ENCODE data around the gene CTNNBIP1. TPM values are rescaled to one million over a fixed set of nuclear protein-coding genes. Genes with fewer than 3 reads are reported as not detected.

The CTNNBIP1 gene
- total RNA-seq, 1 experiment from 2014 or later: 44.4 TPM

- Mint-ChIP-seq H3K36me3 (ENCODE audit: insufficient read depth in 1 of 3, low read depth in 3 of 3) (peaks cover 0 to 8% (median 0%) of the 10 kb centered on the region in 3 experiments; a peak in 3 of 7 replicates), H3K27ac (no peak overlapping the region), H3K4me3 (no peak overlapping the region), H3K27me3 (ENCODE audit: low read depth) (no peaks in the 10 kb centered on the region), H3K9me3 (no peaks in the 10 kb centered on the region), H3K4me1 (peaks cover 2 to 13% of the 10 kb centered on the region in 2 experiments)
- no peak overlapping the region for H4K91ac ChIP-seq (ENCODE audit: insufficient read length, low read depth, low read length)
- H2BK12ac ChIP-seq (ENCODE audit: insufficient read length, low read depth, low read length): no peak overlapping the region
- no peak overlapping the region for H3K9ac ChIP-seq (ENCODE audit: extremely low read depth, insufficient read length, low read length)
- no peaks in the 10 kb centered on the region for H4K20me1 ChIP-seq (ENCODE audit: control insufficient read depth, insufficient read depth, insufficient read length)
- no CpG with 5 or more reads among the region's 13 CpGs for WGBS (ENCODE audit: extremely low coverage, insufficient read length, low lambda C conversion rate)
- no peak overlapping the region for H2AK5ac ChIP-seq (ENCODE audit: insufficient read length, low read length)
- H3K56ac ChIP-seq (ENCODE audit: insufficient read length, low read depth, low read length): no peak overlapping the region
- no peak overlapping the region for H3T11ph ChIP-seq (ENCODE audit: low read length)
- no peak overlapping the region for H2BK5ac ChIP-seq (ENCODE audit: insufficient read length, low read length)
- no peak overlapping the region for H4K5ac ChIP-seq (ENCODE audit: insufficient read length, low read depth, low read length)
- H3K79me2 ChIP-seq (ENCODE audit: insufficient read depth, low read length): no peaks in the 10 kb centered on the region
- H3K18ac ChIP-seq (ENCODE audit: insufficient read length, low read depth, low read length): no peak overlapping the region
- no peaks in the 10 kb centered on the region for H3K23me2 ChIP-seq (ENCODE audit: insufficient read length, low read depth, low read length, poor library complexity, severe bottlenecking)
- no peaks in the 10 kb centered on the region for H3K27me3 ChIP-seq (ENCODE audit: insufficient read depth, low read length)
- no peaks in the 10 kb centered on the region for H3K4me1 ChIP-seq (ENCODE audit: insufficient read depth, low read length)
- no peak for DNase-seq
- no peak overlapping the region for H3K14ac ChIP-seq (ENCODE audit: insufficient read depth, low read length)
- H2BK120ac ChIP-seq (ENCODE audit: low read depth, low read length, poor library complexity, severe bottlenecking): no peak overlapping the region
- H3K27ac ChIP-seq (ENCODE audit: insufficient read length, low read depth, low read length): no peak overlapping the region
- no peak overlapping the region for H4K8ac ChIP-seq (replicated peaks; ENCODE audit: insufficient read length, low read depth, low read length)
- H3K9me3 ChIP-seq (ENCODE audit: control insufficient read depth, low read depth, low read length): no peaks in the 10 kb centered on the region
- no peak overlapping the region for H2BK15ac ChIP-seq (ENCODE audit: low read depth, low read length)
- no peak overlapping the region for H3K4ac ChIP-seq (ENCODE audit: low read depth, low read length)
- H2BK20ac ChIP-seq (ENCODE audit: low read depth, low read length, poor library complexity, severe bottlenecking): no peak overlapping the region
- H3K79me1 ChIP-seq (ENCODE audit: insufficient read depth, low read depth, low read length, poor library complexity, severe bottlenecking): no peaks in the 10 kb centered on the region
- no peak overlapping the region for H2AFZ ChIP-seq (ENCODE audit: low read length)
- no peak overlapping the region for H3K4me2 ChIP-seq (ENCODE audit: insufficient read depth, insufficient read length, low read length)
- H3K23ac ChIP-seq (ENCODE audit: insufficient read length, low read depth, low read length): no peak overlapping the region
- TF ChIP-seq CTCF (conservative IDR thresholded peaks at IDR 0.05): no peak
Observed at GRCh38 chr1:9869831-9870251, 40.2 kb downstream of the CTNNBIP1 start.
